Measurements from ENCODE around the gene MRPL44.

The MRPL44 gene

DNA sequence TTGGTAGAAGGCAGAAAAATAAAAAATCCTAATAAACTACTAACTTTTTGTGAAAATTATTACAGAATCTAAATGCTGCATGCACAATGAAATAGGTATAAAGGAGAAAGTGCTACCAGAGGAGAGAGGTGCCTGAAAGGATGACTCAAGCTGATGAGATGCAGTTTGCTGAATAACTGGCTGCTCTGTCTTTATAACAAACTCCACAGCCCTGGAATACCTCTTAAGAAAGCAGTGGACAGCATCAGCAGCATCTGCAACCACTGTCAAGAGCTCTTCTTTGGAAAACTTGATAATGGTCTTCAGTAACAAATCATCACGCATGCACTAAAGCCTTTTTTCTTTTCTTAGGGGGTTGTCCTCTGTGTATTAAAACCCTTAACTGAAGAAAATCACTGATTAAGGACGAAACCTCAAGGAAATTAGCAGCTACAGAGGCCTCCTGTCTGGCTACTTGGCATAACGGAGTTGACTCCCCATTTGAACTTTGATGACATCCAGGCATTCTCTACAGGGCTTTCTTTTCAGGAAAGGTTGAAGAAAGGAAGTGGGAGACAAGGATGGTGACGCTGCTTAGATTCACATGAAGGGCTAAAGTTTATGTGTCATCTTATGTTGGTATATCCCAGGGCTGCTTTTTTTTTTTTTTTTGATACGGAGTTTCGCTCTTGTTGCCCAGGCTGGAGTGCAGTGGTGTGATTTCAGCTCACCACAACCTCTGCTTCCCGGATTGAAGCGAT, 40.9 kb upstream of the MRPL44 start:
- TF ChIP-seq, protein P1, sequence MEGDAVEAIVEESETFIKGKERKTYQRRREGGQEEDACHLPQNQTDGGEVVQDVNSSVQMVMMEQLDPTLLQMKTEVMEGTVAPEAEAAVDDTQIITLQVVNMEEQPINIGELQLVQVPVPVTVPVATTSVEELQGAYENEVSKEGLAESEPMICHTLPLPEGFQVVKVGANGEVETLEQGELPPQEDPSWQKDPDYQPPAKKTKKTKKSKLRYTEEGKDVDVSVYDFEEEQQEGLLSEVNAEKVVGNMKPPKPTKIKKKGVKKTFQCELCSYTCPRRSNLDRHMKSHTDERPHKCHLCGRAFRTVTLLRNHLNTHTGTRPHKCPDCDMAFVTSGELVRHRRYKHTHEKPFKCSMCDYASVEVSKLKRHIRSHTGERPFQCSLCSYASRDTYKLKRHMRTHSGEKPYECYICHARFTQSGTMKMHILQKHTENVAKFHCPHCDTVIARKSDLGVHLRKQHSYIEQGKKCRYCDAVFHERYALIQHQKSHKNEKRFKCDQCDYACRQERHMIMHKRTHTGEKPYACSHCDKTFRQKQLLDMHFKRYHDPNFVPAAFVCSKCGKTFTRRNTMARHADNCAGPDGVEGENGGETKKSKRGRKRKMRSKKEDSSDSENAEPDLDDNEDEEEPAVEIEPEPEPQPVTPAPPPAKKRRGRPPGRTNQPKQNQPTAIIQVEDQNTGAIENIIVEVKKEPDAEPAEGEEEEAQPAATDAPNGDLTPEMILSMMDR (IDR thresholded peaks at IDR 0.05) = no peak
- Histone ChIP-seq H3K4me3 (ENCODE audit: low read depth in 1 of 2, low read length in 1 of 2) (no peak overlapping the region), H3K9me3 (no peaks in the 10 kb centered on the region), H3K4me1 (ENCODE audit: control insufficient read depth in 1 of 2, insufficient read depth in 1 of 2, low read depth in 1 of 2, low read length in 1 of 2) (peaks cover 38 to 54% of the 10 kb centered on the region in 2 experiments), H3K27ac (peak overlapping the region; percentile 65), H3K36me3 (peaks cover 4% of the 10 kb centered on the region), H3K27me3 (no peaks in the 10 kb centered on the region)

DNA sequence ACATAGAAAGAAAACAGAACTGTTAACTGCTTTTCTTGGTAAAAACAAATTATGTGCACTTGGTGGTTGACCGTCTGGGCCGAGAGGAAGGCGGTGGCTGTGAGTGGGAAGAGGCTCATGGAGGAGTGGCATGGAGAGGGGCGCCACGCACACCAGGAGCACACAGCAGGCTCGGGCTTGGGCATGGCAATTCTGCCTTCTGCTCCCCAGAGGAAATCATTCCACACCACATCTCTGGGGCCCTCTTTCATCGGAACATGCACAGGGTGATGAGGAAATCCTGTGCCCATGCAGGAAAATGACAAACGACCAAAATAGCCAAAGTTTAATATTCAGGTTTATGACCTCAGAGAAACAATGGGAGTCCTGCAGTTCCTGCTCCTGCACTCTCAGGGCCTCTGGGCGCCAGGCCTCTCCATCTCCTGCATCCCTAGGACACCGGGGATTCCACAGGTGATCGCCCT, 38.6 kb upstream of the MRPL44 start:
- Histone ChIP-seq H3K4me3 (ENCODE audit: low read depth in 1 of 2, low read length in 1 of 2) (no peak overlapping the region), H3K4me1 (ENCODE audit: control insufficient read depth in 1 of 2, insufficient read depth in 1 of 2, low read depth in 1 of 2, low read length in 1 of 2) (peaks cover 38 to 54% of the 10 kb centered on the region in 2 experiments), H3K36me3 (no peaks in the 10 kb centered on the region), H3K9me3 (no peaks in the 10 kb centered on the region), H3K27me3 (no peaks in the 10 kb centered on the region), H3K27ac (peak overlapping the region; percentile 65)
- TF ChIP-seq, protein P1 (IDR thresholded peaks at IDR 0.05) = no peak

- peaks cover 26 to 42% of the 10 kb centered on the region in 2 experiments for H3K4me1 ChIP-seq (ENCODE audit: control insufficient read depth in 1 of 2, insufficient read depth in 1 of 2, low read depth in 1 of 2, low read length in 1 of 2)
- no peak overlapping the region for H3K4me3 ChIP-seq (ENCODE audit: low read depth in 1 of 2, low read length in 1 of 2)
- H3K9me3 ChIP-seq = no peaks in the 10 kb centered on the region
- peak overlapping the region; percentile 4 for H3K27ac ChIP-seq
- H3K27me3 ChIP-seq = no peaks in the 10 kb centered on the region
- H3K36me3 ChIP-seq = no peaks in the 10 kb centered on the region
- TF ChIP-seq, protein P1 (IDR thresholded peaks at IDR 0.05) = no peak
These were observed 37.2 kb upstream of the MRPL44 start for GRCh38 chr2:223920109-223920508.

- H3K36me3 ChIP-seq = no peaks in the 10 kb centered on the region
- no peak overlapping the region for H3K4me3 ChIP-seq (ENCODE audit: low read depth in 1 of 2, low read length in 1 of 2)
- peaks cover 21 to 35% of the 10 kb centered on the region in 2 experiments for H3K4me1 ChIP-seq (ENCODE audit: control insufficient read depth in 1 of 2, insufficient read depth in 1 of 2, low read depth in 1 of 2, low read length in 1 of 2)
- TF ChIP-seq, protein P1 (IDR thresholded peaks at IDR 0.05) = no peak
- H3K27me3 ChIP-seq = no peaks in the 10 kb centered on the region
- no peaks in the 10 kb centered on the region for H3K9me3 ChIP-seq
- no peak overlapping the region for H3K27ac ChIP-seq
These were observed 36.1 kb upstream of the MRPL44 start for GRCh38 chr2:223921204-223921603.

GRCh38 chr2:223922308-223922707, 35.0 kb upstream of the MRPL44 start:
- TF ChIP-seq, protein P1 (IDR thresholded peaks at IDR 0.05) = no peak
- Histone ChIP-seq H3K27ac (peak overlapping the region; percentile 16), H3K9me3 (no peaks in the 10 kb centered on the region), H3K36me3 (no peaks in the 10 kb centered on the region), H3K27me3 (no peaks in the 10 kb centered on the region), H3K4me1 (ENCODE audit: control insufficient read depth in 1 of 2, insufficient read depth in 1 of 2, low read depth in 1 of 2, low read length in 1 of 2) (peaks cover 16 to 27% of the 10 kb centered on the region in 2 experiments), H3K4me3 (ENCODE audit: low read depth in 1 of 2, low read length in 1 of 2) (no peak overlapping the region)
